Stimulated activated CD4-positive, alpha-beta T cell treated with anti-CD3 and anti-CD28 coated beads, Interleukin-4, amount 100 ng/mL, for 48 hours (primary cell): ENCODE results near the gene AKTIP.
"Not testable (repeated sequence)": the region's sequence is repeated elsewhere in the genome, so short reads cannot be mapped to it uniquely, and the experiment has no call there.

Experiments
- DNase-seq, 2 donors: peaks; one replicate each; pipeline ENCODE4 v3.0.0-alpha.2; 2020; ENCODE audit warnings: low read depth in 2 of 2

AKTIP gene

GRCh38 chr16:53502331-53503269, at the start of gene AKTIP:
Gene AKTIP, minus strand, starts transcription at chr16:53503209. Its CDS starts 2,950 bp downstream, at chr16:53500259.
- peak; percentile 57 to 63 for DNase-seq

DNA sequence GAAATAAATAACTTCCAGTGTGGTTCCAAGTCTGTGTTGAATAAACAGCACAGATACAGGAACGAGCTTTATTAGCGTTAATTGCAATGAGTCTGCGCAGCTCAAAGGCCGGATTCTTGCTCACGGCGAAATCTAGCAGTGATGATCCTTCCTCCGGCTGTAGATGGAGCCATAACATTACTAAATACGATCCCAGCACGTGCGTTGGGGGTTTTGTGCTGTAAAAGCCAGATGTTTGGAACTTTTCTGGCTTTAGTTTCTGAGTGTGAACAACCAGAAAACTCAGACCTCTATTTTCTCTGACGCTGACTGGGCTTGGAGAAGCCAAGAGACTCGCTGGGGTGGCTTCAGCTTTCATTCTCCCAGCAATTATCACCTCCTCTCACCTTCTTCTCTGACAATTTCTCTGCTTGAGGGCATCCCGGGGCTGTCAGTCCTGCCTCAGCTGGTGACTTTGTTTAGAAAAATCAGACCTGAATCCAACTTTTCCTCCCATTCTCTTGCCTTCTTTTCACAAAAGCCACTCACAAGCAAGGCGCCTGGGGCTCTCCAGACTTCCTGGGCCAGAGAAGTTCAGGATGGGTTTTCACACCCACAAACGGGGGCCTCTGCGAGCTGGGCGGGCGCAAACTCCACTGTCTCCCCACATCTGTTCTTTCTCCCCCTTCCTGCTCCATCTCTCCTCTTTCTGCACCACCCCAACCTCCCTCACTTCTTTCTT, 47.1 kb upstream of the AKTIP start:
- peak; percentile 32 to 37 for DNase-seq

- no peak for DNase-seq
Observed at GRCh38 chr16:53546988-53547391, 44.0 kb upstream of the AKTIP start.

DNA sequence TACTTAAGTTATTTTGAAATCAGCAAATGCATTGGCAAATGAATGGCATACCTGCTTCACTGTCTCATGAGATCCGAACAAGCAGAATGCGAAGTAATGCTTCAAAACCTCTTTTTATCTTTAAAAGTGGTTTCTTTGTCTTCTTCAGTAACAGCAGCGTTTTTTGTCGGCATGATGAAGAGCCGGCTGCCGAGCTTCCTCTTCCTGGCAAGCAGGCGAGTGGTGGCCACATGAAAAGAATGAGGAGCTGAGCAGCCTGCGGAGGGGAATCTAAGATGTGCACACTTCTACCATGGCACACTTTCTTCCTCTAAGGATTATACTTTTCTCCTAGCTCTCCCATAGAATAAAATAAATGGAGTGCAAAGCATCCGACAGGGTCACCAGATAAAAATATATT, 42.4 kb upstream of the AKTIP start:
- DNase-seq = no peak

- no peak for DNase-seq
Observed at GRCh38 chr16:53542283-53542682, 39.3 kb upstream of the AKTIP start.

DNA sequence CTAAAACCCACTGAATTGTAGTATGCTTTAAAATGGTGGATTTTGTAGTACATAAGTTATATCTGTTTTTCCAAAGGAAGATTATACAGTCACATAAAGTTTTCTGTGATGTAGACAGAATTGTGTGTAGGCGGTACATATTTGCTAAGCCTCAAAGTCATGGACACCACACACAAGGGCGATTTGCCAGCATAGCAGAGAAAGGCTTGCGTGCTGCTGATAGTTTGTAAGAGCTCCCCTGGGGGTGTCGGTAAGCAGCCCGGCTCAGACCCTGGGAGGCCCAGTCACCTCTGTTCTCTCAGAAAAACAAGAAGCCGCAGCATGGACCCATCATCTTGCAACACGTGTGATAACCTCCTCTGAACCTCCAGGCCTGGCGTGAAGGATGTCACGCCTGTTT, 38.3 kb upstream of the AKTIP start:
- no peak for DNase-seq

- not testable (repeated sequence) for DNase-seq
Observed at GRCh38 chr16:53539759-53540718, 37.0 kb upstream of the AKTIP start.

- not testable (repeated sequence) for DNase-seq
Observed at GRCh38 chr16:53539346-53539745, 36.3 kb upstream of the AKTIP start.

DNA sequence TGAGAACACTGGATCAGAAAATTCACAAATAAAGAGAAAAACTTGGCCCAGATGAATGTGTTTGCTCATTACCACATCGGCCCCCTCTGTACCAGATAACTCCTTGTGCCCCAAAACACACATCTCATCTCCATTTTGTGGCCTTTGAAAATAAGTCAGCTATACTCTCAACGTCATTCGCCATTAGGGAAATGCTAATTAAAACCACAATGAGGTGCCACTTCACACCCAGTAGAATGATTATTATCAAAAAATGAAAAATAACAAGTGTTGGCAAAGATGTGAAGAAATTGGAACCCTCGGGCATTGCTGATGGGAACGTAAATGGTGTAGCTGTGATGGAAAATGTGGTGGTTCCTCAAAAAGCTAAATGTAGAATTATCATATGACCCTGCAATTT, 34.6 kb upstream of the AKTIP start:
- DNase-seq = no peak

- DNase-seq = no peak
Observed at GRCh38 chr16:53534206-53534605, 31.2 kb upstream of the AKTIP start.

DNA sequence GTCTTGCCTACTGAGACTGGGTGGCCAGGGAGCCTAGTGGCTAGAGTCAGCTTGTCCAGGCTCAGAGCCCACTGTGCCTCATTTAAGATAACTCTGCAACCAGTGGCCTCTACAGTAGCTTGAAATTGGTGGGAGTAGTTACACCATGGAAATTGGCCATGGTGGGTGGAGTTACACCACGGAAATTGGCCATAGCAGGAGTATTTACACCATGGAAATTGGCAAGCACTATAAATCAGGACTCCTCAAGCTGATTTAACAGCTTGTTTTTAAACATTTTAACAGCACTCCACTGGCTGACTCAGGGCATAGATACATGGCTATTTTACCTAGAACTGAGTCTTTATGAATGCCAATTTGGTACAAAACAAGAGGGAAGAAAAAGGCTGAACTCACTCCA, 27.7 kb upstream of the AKTIP start:
- no peak for DNase-seq

- no peak for DNase-seq
Observed at GRCh38 chr16:53530046-53530445, 27.0 kb upstream of the AKTIP start.

DNA sequence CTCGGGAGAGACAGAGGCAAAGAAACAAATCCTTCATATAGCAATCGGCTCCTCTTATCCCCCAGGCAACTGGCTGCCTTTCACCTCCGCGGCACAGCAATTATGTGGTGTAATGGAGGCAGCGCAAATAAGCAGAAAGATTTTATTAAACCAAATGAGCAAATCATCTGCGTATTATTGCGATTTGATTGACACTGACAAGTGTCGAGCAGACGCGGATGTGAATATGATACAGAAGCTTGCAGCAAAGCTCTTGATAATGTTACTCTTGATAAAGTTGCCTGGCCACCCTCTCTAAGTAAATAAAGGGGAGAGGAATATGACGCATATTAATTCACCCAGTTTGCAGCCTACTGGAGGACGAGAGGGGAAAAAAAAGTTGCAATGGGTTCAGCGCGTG, 26.5 kb upstream of the AKTIP start:
- DNase-seq = no peak

DNA sequence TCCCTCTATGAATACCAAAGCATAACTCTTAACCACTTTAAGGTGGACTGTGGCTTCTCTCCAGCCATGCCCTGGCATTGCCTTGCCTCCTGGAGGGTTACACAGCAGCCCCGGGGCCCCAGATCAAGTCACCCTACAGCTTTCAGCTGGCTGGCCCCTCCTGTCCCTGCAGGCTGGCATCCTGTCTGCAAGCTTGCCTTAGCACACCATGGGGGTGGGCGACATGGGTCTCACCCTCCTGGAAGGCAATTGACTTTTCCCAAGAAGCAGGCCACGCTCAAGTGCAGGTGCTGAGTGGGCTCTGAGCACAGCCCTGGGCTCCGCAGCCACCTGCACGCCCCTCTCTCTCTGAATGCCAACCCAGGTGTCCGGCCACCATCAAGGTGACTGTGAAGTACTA, 25.8 kb upstream of the AKTIP start:
- no peak for DNase-seq

DNA sequence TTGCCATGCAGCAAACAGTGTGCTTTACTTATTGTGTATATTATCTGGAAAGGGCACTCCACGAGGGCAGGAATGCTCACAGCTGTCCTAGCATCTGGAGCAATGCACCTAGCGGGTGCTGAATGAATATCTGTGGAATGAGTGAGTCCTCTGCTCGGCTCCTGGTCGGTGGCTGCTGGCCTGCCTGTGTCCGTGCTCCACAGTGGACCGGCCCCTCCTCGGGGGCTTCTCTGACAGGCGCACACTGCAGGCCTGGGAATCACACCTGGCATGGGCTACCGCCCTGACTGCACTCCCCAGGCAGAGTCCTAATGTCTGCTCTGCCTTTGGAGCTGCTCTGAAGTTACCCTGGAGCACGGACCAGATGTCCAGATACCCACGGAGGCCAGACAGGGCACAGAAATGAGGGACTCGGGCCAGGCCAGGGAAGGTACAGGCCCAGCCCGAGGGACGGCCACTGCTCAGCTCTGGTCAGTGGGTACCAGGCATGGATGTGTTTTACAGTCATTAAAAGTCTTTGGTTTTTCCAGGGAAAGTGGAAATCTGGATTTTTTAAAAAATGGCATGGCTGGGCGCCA, 21.1 kb upstream of the AKTIP start:
- DNase-seq = no peak

GRCh38 chr16:53523126-53523804, 20.3 kb upstream of the AKTIP start:
- no peak for DNase-seq

GRCh38 chr16:53519417-53520091, 16.5 kb upstream of the AKTIP start:
- DNase-seq = no peak

DNA sequence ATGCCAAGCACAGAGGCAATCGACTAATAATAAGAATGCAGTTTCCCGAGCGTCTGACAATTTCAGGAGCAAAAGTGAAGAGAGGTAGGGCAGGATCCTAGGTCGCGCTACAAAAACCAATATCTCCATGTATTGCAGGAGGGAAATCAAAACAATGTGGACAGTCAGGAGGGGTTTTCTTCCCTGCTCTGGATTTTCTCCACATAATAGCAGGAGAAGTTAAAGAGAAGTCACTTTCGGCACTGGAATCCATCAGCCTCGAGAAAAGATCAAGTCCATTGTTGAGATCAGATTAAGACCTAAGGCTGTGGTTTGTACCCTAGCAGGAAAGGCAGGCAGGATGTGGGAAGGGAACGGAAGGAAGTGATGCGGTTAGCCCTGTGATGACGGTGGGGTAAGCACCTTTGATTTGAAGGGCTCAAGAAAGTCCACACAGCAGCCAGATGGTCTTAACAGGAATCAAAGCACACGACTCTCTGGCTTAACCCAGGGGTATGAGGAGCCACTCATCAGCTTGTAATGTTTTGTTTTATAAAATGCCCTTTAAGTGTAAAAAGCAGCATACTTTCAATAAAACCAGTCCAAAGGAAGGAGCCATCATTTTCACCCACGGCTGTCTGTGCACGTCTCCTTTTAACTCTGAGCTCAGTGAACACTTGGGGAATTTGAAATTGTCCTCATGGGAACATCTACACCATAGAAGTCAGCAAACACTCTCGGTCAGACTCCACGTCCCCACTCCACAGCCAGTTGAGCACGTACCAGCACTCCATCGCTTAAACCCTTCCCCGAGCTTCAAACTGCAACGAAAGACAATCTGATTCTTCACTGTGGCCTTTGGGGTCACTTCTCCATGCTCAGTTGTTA, 15.8 kb upstream of the AKTIP start:
- peak; percentile 48 to 57 for DNase-seq

DNA sequence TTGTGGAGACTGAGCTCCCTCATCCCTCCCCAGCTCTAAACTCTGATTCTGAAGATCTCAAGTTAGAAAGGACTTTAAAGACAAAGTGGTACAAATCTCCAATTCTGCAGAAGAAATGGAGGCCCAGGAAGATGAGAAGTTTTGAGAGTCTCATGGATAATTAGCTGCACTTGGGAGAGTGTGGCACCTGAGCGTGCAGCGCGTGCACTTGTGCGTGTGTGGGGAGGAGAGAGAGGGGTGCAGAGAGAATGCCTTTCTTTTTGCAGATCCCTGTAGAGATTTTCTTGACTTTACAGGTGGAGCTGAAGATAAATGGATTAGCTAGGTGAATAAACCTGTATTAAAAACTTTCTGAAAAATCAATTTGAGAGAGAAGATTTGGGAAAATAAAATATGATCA, 14.8 kb upstream of the AKTIP start:
- DNase-seq = no peak
